PC-9 (cell line): ENCODE results near the gene FES.

Source experiments
- CTCF ChIP-seq: fragments of 200-600 bp; sonication (generic); conservative IDR thresholded peaks from 2 replicates; pipeline ENCODE4 v1.6.1; 2017; ENCODE audit warnings: mixed run types, antibody characterized with exemption, mild to moderate bottlenecking, moderate library complexity
- EZH2 ChIP-seq: fragments of 200-600 bp; sonication (generic); IDR thresholded peaks from 2 replicates; pipeline ENCODE4 v1.8.0; 2017; ENCODE audit warnings: antibody characterized with exemption, low read depth

GRCh38 chr15:90945091-90945490, 60.8 kb downstream of the FES start:
- no peak for TF ChIP-seq CTCF
- TF ChIP-seq EZH2, result no peak
